GM19238 (cell line): ENCODE results near the gene ALG9.

Experiments
- DNase-seq: peaks from one replicate; pipeline ENCODE4 v3.0.0; 2011; ENCODE audit warnings: low spot score; ENCODE audit not compliant: insufficient read length

The ALG9 gene, protein sequence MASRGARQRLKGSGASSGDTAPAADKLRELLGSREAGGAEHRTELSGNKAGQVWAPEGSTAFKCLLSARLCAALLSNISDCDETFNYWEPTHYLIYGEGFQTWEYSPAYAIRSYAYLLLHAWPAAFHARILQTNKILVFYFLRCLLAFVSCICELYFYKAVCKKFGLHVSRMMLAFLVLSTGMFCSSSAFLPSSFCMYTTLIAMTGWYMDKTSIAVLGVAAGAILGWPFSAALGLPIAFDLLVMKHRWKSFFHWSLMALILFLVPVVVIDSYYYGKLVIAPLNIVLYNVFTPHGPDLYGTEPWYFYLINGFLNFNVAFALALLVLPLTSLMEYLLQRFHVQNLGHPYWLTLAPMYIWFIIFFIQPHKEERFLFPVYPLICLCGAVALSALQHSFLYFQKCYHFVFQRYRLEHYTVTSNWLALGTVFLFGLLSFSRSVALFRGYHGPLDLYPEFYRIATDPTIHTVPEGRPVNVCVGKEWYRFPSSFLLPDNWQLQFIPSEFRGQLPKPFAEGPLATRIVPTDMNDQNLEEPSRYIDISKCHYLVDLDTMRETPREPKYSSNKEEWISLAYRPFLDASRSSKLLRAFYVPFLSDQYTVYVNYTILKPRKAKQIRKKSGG

DNA sequence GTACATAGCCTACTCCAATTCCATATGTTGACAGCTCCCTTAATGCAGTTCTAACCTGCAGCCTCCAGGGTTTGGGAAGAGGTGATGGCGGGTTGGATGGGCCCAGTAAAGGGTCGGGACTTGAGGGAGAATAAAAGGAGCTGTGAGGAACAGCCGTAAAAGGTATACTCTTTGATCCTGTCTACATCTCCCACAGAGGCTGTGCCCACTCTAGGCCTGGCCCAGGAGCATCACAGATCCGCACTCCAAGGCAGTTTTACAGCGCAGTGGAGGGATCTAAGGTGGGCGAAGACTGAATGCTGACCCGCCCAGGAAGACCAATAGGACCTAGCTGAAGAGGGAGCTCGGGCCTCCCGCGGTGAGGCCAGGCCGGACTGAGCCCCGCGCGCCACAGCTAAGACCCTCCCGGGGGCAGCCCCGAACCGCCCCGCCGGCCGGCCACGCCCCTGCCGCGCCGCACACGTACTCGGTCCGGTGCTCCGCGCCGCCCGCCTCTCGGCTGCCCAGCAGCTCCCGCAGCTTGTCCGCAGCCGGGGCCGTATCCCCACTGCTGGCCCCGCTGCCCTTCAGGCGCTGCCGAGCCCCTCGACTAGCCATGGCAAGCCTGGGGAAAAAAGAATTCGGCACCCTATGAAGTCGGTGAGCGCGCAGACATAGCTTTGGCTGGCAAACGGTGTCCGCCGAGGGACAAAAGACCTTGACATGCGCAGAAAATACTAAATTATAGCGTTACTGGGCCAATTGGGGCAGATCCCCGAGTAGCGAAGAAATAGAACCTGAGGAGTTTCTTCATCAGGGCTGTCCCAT is at the start of gene ALG9:
ALG9 (minus strand) TSS at position 696 of the 807 bp plus-strand sequence; CDS start at position 597, 99 bp downstream.
- DNase-seq, result peak; percentile 72

DNA sequence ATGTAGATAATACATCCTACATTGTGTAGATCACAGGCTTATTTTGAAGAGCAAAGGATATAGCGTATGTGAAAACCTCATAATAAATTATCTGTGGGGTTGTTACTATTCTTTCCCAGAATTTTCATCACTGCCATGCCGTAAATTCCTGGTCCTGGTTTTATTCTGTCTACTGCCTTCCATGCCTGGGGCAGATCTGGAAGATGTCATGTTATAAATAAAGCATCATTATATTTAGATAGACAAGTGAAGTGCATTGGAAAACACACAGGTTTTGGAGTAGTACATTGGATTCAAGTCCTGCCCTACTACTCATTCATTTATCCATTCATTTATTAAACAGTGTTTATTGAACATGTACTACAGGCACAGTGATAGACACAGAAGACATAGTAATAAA is 49.5 kb upstream of the ALG9 start:
- no peak for DNase-seq

DNA sequence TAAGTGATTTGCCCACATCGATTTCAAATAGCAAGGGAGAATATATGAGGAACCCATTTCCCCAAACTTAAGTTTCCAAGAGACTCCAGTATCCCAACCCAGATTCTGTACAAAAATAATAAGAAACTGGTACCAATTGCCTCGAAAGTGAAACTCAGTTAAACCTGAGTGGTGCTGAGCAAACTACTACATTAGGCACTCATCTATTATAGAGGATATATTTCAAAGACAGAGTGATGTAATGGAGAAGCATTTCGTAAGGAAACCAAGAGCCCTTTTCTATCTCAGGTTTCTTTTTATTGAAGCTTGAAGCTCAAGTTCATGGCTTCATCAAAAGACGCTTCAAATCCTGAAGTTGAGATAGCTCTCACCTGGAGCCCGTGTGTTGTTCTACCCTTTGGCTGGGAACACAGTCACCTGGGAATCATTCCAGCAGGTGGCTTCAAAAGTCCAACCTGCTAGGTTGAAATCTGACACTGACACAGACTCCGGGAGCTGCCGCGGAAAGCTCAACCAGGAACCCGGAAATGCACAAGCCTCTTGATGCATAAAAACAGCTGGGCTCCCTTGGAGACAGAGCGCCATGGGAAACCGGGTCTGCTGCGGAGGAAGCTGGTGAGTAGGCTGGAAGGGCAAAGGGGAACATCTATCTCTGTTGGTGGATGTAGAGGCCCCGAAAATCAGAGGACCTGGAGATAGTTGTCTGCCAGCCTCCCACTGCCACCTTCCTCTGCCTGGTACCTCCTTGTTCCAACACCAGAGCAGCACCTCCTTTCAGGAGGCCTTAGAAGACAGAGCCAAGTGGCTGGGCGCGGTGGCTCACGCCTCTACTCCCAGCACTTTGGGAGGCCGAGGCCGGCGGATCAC is 47.2 kb upstream of the ALG9 start, which contains the start of gene C11orf52:
C11orf52 (plus strand) TSS at position 524 of the 867 bp plus-strand sequence; CDS start at position 584, 60 bp downstream.
- no peak for DNase-seq

DNA sequence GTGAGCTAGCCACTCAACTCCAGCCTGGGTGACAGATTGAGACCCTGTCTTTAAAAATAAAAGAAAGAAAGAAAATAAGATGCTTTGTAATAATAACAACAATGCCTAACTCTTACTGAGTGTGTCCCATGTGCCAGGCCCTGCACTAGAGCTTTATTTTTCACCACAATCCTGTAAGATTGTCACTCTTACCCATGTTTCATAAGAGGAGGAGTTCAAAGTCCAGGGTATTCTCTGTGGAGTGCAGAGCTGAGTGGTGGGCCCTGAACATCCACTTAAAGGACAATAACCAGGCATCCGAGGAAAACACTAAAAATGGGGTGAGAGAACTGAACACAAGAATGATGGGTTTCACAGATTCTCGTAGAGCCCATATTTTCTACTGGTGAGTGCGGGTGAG is 46.4 kb upstream of the ALG9 start:
- no peak for DNase-seq

DNA sequence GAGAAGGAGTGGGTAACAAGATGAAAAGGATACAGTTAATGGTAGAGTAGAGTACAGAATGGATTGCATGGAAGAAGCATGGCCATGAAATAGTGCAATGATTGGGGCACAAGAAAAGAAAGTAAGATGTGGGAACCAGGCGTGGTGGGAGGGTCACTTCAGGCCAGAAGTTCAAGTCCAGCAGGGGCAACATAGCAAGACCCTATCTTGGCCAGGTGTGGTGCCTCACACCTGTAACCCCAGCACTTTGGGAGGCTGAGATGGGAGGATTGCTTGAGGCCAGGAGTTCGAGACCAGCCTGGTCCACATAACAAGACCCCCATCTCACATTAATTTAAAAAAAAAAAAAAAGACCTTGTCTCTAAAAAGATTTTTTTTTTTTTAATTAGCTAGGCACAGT is 45.9 kb upstream of the ALG9 start:
- DNase-seq, result no peak

DNA sequence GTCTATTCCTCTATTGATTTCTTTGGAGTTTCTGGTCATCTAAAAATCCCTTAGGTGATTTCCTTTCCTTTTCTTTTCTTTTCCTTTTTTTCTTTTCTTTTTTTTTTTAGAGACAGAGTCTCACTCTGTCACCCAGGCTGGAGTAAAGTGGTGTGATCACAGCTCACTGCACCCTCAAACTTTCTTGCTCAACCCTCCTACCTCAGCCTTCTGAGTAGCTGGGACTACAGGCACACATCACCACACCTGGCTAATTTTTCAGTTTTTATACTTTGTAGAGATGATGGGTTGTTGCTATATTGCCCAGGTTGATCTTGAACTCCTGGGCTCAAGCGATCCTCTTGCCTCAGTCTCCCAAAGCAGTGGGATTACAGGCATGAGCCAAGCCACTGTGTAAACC is 45.4 kb upstream of the ALG9 start:
- DNase-seq, result no peak

DNA sequence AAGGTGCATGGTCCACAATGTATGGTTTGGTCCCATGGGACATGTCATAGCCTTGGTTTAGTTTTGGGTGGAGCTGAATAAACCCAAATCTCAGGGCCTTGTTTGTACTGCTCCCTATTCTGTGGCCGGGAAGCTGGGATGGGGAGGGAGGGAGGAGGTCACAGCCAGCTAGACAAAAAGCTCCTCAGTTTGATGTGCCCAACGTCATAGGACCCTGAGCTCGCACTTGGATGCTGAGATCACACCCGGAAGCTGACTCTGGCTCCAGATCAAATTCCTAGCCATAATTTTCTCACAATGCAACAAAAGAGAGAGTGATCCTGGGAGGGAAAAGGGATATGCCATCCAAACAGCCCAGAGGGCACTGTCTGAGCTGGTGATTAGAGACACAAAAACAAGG is 42.6 kb upstream of the ALG9 start:
- DNase-seq, result no peak

DNA sequence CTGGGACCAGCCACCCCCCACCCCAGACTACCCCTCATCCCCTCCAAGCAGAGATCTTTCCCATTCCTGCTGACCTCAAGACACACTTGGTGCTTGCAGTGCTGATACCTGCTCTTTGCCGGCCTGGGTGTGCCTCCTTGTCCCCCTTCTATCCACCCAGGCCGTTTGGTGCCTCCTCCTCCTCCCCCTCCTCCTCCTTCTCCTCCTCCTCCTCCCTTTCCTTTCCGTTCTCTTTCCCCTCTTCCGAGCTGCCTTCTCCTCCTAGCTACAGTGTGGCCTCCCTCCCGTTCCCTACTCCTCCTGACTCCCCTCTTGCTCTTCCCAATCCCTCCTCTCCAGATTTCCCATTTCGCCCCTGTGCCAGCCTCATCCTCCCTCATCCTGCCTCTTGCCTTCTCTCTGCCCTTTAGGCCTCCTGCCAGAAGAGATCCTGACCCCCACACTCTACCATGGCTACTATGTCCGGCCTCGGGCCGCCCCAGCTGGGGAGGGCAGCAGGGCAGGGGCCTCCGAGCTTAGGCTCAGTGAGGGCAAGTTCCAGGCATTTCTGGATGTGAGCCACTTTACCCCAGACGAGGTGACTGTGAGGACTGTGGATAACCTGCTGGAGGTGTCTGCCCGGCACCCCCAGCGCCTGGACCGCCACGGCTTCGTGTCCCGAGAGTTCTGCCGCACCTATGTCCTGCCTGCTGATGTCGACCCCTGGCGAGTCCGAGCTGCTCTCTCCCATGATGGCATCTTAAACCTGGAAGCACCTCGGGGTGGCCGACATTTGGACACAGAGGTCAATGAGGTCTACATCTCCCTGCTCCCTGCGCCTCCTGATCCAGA is 41.9 kb upstream of the ALG9 start:
- DNase-seq, result no peak

DNA sequence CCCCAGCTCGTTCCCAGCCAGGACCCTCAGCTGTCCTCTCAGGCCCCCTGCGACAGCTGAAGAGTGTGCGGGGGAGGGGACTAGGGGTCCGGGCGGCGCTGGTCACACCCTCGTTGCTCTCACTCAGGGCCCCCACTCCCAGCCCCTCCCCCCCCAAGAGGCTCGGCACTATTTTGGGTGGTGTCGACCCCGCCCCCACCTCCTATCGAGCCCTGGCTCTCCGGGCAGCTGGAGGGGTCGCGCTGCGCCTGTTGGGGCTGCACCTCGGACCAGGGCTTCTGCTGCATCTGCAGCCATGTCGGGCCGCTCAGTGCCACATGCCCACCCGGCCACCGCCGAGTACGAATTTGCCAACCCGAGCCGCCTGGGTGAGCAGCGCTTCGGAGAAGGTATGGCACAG is 41.2 kb upstream of the ALG9 start, which contains the start of gene HSPB2:
HSPB2 (plus strand) TSS at position 200 of the 400 bp plus-strand sequence; CDS start at position 296, 96 bp downstream.
- DNase-seq, result no peak

DNA sequence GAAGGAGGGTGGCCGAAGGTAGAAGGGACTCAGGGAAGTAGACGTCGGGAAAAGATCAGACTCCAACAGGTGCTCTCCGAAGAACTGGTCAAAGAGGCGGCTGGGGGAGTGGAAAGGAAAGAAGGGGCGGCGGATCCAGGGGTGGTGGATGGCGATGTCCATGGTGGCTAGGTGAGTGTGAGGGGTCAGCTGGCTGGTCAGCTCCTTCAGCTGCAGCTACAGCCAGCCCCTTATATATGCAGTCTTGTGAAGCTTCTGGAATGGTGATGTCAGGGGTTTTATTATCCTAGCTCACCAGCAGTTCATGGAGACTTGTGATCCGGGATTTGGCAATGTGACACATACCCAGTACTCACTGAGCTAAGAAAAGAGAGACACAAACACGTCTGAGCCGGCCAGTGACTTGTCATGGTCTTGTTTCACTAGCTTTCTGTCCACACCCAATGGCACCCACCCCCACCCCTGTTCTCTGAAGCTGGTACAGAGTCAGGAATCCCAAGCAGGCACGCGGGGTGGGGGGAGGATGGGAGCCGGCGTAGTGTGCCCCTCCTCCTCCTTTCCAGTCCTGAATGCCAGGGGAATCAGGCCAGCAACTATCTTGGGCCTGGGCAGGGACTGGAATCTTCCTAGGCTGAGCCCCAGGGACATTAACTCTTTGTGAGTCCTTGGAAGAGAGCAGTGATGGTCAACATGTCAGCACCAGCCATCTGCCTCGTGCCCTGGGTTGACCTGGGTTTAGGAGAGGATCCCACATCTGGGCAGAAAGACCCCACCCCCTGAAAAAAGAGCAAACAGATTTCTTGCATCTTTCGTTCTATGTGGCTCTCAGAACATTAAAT is 40.4 kb upstream of the ALG9 start, which contains the start of gene CRYAB:
CRYAB (minus strand) TSS at position 208 of the 839 bp plus-strand sequence; CDS start at position 162, 46 bp downstream.
- DNase-seq, result no peak

DNA sequence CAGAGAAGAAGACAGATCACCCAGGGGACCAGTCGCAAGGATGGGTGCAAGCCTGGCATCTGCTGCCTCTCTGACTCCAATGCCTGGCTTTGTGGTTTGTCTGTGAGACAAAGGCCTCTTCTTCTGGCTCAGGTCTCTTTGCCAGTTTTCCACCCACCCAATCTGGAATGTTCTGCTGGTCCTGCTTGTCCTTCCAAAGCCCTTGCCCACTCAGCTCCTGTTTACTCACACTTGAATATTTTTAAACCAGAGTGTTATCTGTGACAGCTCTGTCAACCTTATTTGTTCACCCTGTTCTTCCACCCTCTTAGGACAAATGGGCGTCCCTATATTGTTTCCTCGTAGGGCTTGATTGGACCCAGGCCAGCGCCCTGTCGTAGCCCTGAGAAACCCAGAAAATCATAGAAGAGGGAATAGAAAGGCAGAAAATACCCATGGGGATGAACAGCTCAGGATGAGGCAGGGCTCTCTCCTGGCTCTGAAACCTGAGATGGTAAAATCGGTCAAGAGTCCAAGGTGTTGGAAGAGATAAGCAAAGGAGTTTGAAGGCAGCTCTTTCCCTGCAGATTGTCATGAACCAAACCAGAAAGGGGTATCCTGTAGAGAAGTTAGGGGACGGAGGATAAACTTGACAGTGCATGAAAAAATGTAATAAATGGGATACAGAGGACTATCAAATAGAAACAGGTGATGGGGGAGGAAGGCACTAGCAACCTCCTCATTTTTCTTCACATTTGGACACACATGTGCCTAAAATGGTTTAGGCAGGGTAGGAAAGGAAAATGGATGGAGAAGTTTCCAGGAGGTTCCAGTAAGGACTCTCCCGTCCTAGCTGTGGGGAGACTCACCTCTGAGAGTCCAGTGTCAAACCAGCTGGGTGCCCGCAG is 39.5 kb upstream of the ALG9 start:
- DNase-seq, result no peak

DNA sequence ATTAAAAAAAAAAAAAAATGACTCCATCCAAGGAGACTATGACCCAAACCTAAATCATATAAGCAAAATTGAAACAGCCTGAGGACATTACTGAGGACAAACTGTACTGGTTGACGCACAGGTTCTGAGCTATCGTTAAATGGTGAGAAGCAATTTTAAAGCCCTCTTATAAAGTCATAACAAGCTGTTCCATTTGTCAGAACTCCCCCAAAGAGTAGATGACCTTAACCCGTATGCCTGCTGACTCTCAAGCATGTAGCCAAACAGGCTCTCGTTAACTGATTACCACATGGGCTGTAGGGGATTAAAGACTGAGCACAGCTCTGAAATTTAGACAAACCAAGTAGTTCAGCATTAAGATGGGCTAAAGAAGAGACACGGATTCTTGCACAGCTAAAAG is 38.0 kb upstream of the ALG9 start:
- DNase-seq, result no peak

DNA sequence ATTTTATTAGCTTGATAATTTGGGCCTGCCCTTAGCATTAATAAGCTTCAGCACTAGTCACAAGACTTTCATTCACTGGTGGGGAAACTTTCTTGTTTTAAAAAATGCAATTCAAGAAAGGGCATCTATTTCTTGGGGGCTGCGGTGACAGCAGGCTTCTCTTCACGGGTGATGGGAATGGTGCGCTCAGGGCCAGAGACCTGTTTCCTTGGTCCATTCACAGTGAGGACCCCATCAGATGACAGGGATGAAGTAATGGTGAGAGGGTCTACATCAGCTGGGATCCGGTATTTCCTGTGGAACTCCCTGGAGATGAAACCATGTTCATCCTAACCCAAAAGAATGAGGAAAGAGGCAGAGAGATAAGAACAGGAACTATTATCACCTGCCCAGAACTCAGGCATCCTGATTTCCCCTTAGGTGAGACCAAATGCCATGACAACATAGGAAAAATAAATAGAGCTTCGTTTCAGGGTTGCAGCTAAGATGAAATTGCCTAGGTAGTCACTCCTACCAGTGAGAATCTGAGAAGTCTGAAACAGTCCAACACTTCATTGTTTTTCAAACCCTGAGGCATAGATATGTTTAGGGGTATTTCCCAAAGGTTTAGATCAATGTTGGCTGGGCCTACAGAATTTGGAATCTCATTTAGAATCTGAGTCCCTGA is 37.4 kb upstream of the ALG9 start:
- DNase-seq, result no peak

DNA sequence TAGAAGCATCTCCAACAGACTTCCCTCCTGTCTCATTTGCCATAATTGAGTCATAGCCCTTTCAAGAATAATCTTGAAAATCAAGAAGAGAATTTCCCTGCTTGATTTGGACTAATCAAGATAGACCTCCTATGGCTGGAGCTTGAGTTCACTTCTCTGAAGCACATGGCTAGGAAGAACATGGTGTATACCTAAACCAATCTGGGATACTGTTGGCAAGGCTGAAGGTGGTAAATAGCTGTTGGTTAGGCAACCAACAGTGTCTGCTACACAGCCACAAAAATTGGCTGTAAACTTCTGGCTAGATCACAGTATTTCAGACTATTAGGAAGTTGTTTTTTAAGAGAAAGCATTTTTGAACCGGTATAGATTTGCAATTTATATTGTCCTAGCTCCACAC is 35.3 kb upstream of the ALG9 start:
- no peak for DNase-seq

DNA sequence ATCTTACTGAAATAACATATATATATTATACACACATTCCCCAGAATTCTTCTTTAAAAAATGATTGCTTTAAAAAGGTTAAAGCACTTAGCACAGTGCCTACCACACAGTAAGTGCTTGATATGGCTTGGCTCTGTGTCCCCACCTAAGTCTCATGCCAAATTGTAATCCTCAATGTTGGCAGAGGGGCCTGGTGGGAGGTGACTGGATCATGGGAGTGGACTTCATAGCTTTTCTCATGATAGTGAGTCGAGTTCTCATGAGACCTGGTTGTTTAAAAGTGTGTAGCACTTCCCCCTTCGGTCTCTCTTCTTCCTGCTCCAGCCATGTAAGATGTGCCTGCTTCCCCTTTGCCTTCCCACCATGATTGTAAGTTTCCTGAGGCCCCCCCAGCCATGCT is 34.0 kb upstream of the ALG9 start:
- no peak for DNase-seq

DNA sequence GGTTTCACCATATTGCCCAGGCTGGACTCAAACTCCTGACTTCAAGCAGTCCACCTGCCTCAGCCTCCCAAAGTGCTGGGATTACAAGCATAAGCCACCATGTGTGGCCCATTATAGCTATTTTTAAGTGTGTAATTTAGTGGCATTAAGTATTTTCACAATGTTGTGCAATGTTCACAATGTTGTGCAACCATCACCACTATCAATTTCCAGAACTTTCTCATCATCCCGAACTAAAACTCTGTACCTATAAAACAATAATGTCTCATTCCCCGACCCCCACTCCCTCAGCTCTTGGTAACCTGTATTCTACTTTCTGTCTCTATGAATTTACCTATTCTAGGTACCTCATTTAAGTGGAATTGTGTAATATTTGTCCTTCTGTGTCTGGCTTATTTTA is 15.5 kb upstream of the ALG9 start:
- no peak for DNase-seq

DNA sequence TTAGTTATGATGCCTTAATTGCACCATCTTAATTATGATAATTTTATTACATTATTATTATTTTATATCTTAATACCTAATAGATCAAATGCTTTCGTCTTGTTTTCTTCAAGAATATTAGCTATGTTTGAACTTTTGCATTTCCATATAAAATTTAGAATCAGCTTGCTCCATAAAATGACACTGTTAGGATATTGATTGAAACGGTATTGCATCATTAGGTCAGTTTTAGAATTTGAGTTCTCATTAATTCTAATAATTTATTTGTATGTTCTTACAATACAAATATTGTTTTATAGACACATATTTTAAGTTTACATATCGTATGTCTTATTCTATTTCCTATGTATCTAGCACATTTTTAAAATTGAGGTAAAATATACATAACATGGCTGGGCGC is 14.7 kb upstream of the ALG9 start:
- DNase-seq, result no peak
